Prostate gland (tissue), 2 donors: ENCODE measurements around the gene TRPM3. TPM values are rescaled to one million over a fixed set of nuclear protein-coding genes. Genes with fewer than 3 reads are reported as not detected.
A peak's percentile ranks its signal among the peaks of the same experiment; 100 is the strongest.

Source experiments
- DNase-seq: peaks from one replicate; pipeline ENCODE4 v3.0.0-alpha.2; 2019; ENCODE audit warnings: low spot score
- H3K27ac ChIP-seq, 2 donors: fragments of 200-600 bp; sonication (generic); 2 replicates each; pipeline ENCODE4 v1.5.1; 2017 to 2019
- H3K27me3 ChIP-seq: fragments of 200-600 bp; sonication (generic); replicated peaks from 2 replicates; pipeline ENCODE4 v1.5.1; 2019; ENCODE audit not compliant: insufficient read depth
- H3K36me3 ChIP-seq, 2 donors: fragments of 200-600 bp; sonication (generic); 1 replicate in 1 of 2; 2 replicates in 1 of 2; pipeline versions ENCODE4 v1.5.1 to v1.8.1; 2017 to 2019
- H3K4me1 ChIP-seq: fragments of 200-600 bp; sonication (generic); replicated peaks from 2 replicates; pipeline ENCODE4 v1.5.1; 2019
- H3K4me3 ChIP-seq, 2 donors: fragments of 200-600 bp; sonication (generic); 2 replicates each; pipeline ENCODE4 v1.5.1; 2017 to 2019
- H3K9me3 ChIP-seq: fragments of 200-600 bp; sonication (generic); 2 replicates; pipeline ENCODE4 v1.5.1; 2017
- CTCF ChIP-seq, 4 experiments: fragments of 200-600 bp in 2 of 4; fragments of 450-650 bp in 2 of 4; sonication (generic) in 2 of 4; IDR thresholded peaks; 1 replicate in 3 of 4; 2 replicates in 1 of 4; pipeline ENCODE4 v1.5.1; 2016 to 2019; ENCODE audit warnings: antibody characterized with exemption in 4 of 4, mild to moderate bottlenecking in 2 of 4, moderate library complexity in 2 of 4
- POLR2A ChIP-seq: fragments of 450-650 bp; IDR thresholded peaks from one replicate; pipeline ENCODE4 v1.6.1; 2016; ENCODE audit warnings: antibody characterized with exemption, mild to moderate bottlenecking
- POLR2AphosphoS5 ChIP-seq: sonication (generic); formaldehyde crosslinking; IDR thresholded peaks from one replicate; pipeline ENCODE4 v1.6.1; 2017; ENCODE audit warnings: antibody characterized with exemption
- WGBS: methylation state at CpG from one replicate; pipeline ENCODE4 v1.1.5; 2018; 5-methylcytosine and 5-hydroxymethylcytosine counted together
- intact Hi-C: fragments of 100-400 bp; cut with DNase I; formaldehyde crosslinking; loops from one replicate; pipeline ENCODE4 v1.14.2; 2022
- total RNA-seq, 2 donors: library from RNA; depleted of rRNA; stranded (reverse); fragments of >200 nt; gene quantifications; one replicate each; pipeline ENCODE4 v1.1.0, GENCODE V29; 2016

Gene TRPM3
- total RNA-seq, 2 donors from 2014 or later = 0.32 to 18.7 TPM

- TF ChIP-seq POLR2AphosphoS5 = no peak
- TF ChIP-seq POLR2A = no peak
- no peak for TF ChIP-seq CTCF (IDR thresholded peaks at IDR 0.05)
- H3K27me3 ChIP-seq = no peaks in the 10 kb centered on the region
- WGBS = 94% methylated on average over 7 of the region's 7 CpGs
- no peaks in the 10 kb centered on the region for H3K4me1 ChIP-seq
- intact Hi-C loops = no loop called here
- H3K27ac ChIP-seq = no peak overlapping the region
- no peak for DNase-seq
- H3K4me3 ChIP-seq = no peak overlapping the region
- H3K36me3 ChIP-seq = no peaks in the 10 kb centered on the region
- H3K9me3 ChIP-seq = no peaks in the 10 kb centered on the region
Measured at GRCh38 chr9:70616228-70616990, 505.0 kb downstream of the TRPM3 start.

GRCh38 chr9:70615464-70616138 is 505.8 kb downstream of the TRPM3 start:
- 70% methylated on average over 4 of the region's 4 CpGs for WGBS
- TF ChIP-seq CTCF (IDR thresholded peaks at IDR 0.05) (no peak), POLR2AphosphoS5 (no peak), POLR2A (no peak)
- H3K27ac ChIP-seq = no peak overlapping the region

GRCh38 chr9:70614786-70615463 is 506.5 kb downstream of the TRPM3 start:
- no peak for DNase-seq
- H3K4me3 ChIP-seq = no peak overlapping the region
- no peaks in the 10 kb centered on the region for H3K9me3 ChIP-seq
- H3K27ac ChIP-seq = peak overlapping the region in 1 of 2 donors; percentile 24
- intact Hi-C loops = no loop called here
- no peaks in the 10 kb centered on the region for H3K36me3 ChIP-seq
- WGBS = 53% methylated on average over 4 of the region's 4 CpGs
- no peaks in the 10 kb centered on the region for H3K4me1 ChIP-seq
- no peaks in the 10 kb centered on the region for H3K27me3 ChIP-seq
- no peak for TF ChIP-seq CTCF (IDR thresholded peaks at IDR 0.05)
- TF ChIP-seq POLR2A = no peak

More at GRCh38 chr9:70615464-70616138, 505.8 kb downstream of the TRPM3 start:
- Histone ChIP-seq H3K36me3 (no peaks in the 10 kb centered on the region), H3K27me3 (no peaks in the 10 kb centered on the region), H3K4me1 (no peaks in the 10 kb centered on the region), H3K9me3 (no peaks in the 10 kb centered on the region), H3K4me3 (no peak overlapping the region)
- no peak for DNase-seq
- intact Hi-C loops = no loop called here

- H3K9me3 ChIP-seq = no peaks in the 10 kb centered on the region
- 65% methylated on average over 4 of the region's 4 CpGs for WGBS
- no peaks in the 10 kb centered on the region for H3K36me3 ChIP-seq
- TF ChIP-seq POLR2AphosphoS5 (no peak), CTCF (IDR thresholded peaks at IDR 0.05) (no peak), POLR2A (no peak)
- no peaks in the 10 kb centered on the region for H3K27me3 ChIP-seq
- H3K4me3 ChIP-seq = no peak overlapping the region
- no peak overlapping the region for H3K27ac ChIP-seq
- H3K4me1 ChIP-seq = no peaks in the 10 kb centered on the region
- no peak for DNase-seq
- intact Hi-C loops = no loop called here
Measured at GRCh38 chr9:70613024-70613768, 508.2 kb downstream of the TRPM3 start.
